CD1c-positive myeloid dendritic cell (primary cell): Measurements from ENCODE around the gene PKIG.
"Not testable (repeated sequence)": the region's sequence is repeated elsewhere in the genome, so short reads cannot be mapped to it uniquely, and the experiment has no call there.

Experiments used
- DNase-seq: peaks from one replicate; pipeline ENCODE4 v3.0.0-alpha.2; 2016; ENCODE audit errors: extremely low spot score

PKIG gene

GRCh38 chr20:44572551-44573500, 9.6 kb upstream of the PKIG start:
- DNase-seq = no peak

- no peak for DNase-seq
Measured at GRCh38 chr20:44573501-44573869, 8.9 kb upstream of the PKIG start.

- DNase-seq = no peak
Measured at GRCh38 chr20:44574372-44574771, 8.0 kb upstream of the PKIG start.

GRCh38 chr20:44576297-44576696, 6.1 kb upstream of the PKIG start:
- peak; percentile 75 for DNase-seq

GRCh38 chr20:44579313-44580081, 2.9 kb upstream of the PKIG start:
- no peak for DNase-seq

GRCh38 chr20:44580581-44581268, 1.7 kb upstream of the PKIG start:
- DNase-seq = no peak

GRCh38 chr20:44581515-44581914, 864 bp upstream of the PKIG start:
- no peak for DNase-seq

GRCh38 chr20:44583157-44583556, 778 bp downstream of the PKIG start:
- no peak for DNase-seq

- no peak for DNase-seq
Measured at GRCh38 chr20:44584162-44584561, 1.8 kb downstream of the PKIG start.

GRCh38 chr20:44585057-44585963, 2.9 kb downstream of the PKIG start:
- no peak for DNase-seq

- DNase-seq = peak; percentile 51
Measured at GRCh38 chr20:44586289-44586911, 4.0 kb downstream of the PKIG start.

- no peak for DNase-seq
Measured at GRCh38 chr20:44587035-44587980, 4.9 kb downstream of the PKIG start.

- DNase-seq = not testable (repeated sequence)
Measured at GRCh38 chr20:44588321-44588720, 5.9 kb downstream of the PKIG start.

GRCh38 chr20:44589537-44589936, 7.2 kb downstream of the PKIG start:
- DNase-seq = no peak

- DNase-seq = no peak
Measured at GRCh38 chr20:44590980-44591778, 8.8 kb downstream of the PKIG start.

GRCh38 chr20:44592366-44592765, 10.0 kb downstream of the PKIG start:
- DNase-seq = no peak

GRCh38 chr20:44593751-44594150, 11.4 kb downstream of the PKIG start:
- no peak for DNase-seq

- DNase-seq = peak; percentile 7
Measured at GRCh38 chr20:44594730-44595129, 12.4 kb downstream of the PKIG start.

GRCh38 chr20:44596010-44596409, 13.6 kb downstream of the PKIG start:
- DNase-seq = no peak
